Measurements from ENCODE around the gene RASA3.
"Not testable (repeated sequence)": the region's sequence is repeated elsewhere in the genome, so short reads cannot be mapped to it uniquely, and the experiment has no call there.

The RASA3 gene

GRCh38 chr13:114132419-114133121 is at the start of gene RASA3:
Gene RASA3, minus strand, starts transcription at chr13:114132623. Its CDS starts 134 bp downstream, at chr13:114132489.
- no peaks in the 10 kb centered on the region for H3K9me3 ChIP-seq (ENCODE audit: insufficient read depth, low read length, severe bottlenecking)
- H3K27ac ChIP-seq (ENCODE audit: low read length) = peak within 1 kb of the TSS; percentile 76
- H3K4me1 ChIP-seq (ENCODE audit: insufficient read depth, low read length) = peaks cover 46% of the 10 kb centered on the region
- peaks cover 39% of the 10 kb centered on the region for H4K20me1 ChIP-seq (ENCODE audit: insufficient read depth, low read length)
- H3K4me2 ChIP-seq (ENCODE audit: insufficient read depth, low read length) = peak within 1 kb of the TSS; percentile 94
- no peak for TF ChIP-seq CTCF (IDR thresholded peaks at IDR 0.05; ENCODE audit: borderline replicate concordance, extremely low read depth, low read length, poor library complexity, severe bottlenecking)
- TF ChIP-seq EZH2 (IDR thresholded peaks at IDR 0.05; ENCODE audit: borderline replicate concordance, low read depth, low read length, severe bottlenecking) = no peak
- DNase-seq (peak; percentile 72), ATAC-seq (ENCODE audit: insufficient read depth, low read depth) (peak; percentile 64)
- H3K36me3 ChIP-seq (ENCODE audit: insufficient read depth, low read length) = no peaks in the 10 kb centered on the region; the same call in 1 of the 2 replicates
- H3K4me3 ChIP-seq (ENCODE audit: low read depth in 1 of 2, low read length in 2 of 2) = peak within 1 kb of the TSS; percentile 45 to 84
- peaks cover 43% of the 10 kb centered on the region for H3K79me2 ChIP-seq (ENCODE audit: insufficient read depth, low read length)
- H3K27me3 ChIP-seq (ENCODE audit: insufficient read depth, low read length, poor library complexity) = no peaks in the 10 kb centered on the region
- peak within 1 kb of the TSS; percentile 73 for H3K9ac ChIP-seq (ENCODE audit: low read depth, low read length)
- H2AFZ ChIP-seq (ENCODE audit: low read depth, low read length) = peak within 1 kb of the TSS; percentile 64

- DNase-seq = no peak
These were observed 46.8 kb upstream of the RASA3 start, which contains the start of gene CFAP97D2 for GRCh38 chr13:114179087-114179658. Gene CFAP97D2, plus strand, starts transcription at chr13:114179257. Its CDS starts 74 bp downstream, at chr13:114179331.

GRCh38 chr13:114177245-114178010 is 45.0 kb upstream of the RASA3 start:
- Histone ChIP-seq H3K4me1 (ENCODE audit: insufficient read depth, low read length) (no peaks in the 10 kb centered on the region), H3K27ac (ENCODE audit: low read length) (no peak overlapping the region), H3K9ac (ENCODE audit: low read depth, low read length) (no peak overlapping the region), H3K4me3 (ENCODE audit: low read depth in 1 of 2, low read length in 2 of 2) (no peak overlapping the region), H3K27me3 (ENCODE audit: insufficient read depth, low read length, poor library complexity) (no peaks in the 10 kb centered on the region), H3K79me2 (ENCODE audit: insufficient read depth, low read length) (no peaks in the 10 kb centered on the region), H3K36me3 (ENCODE audit: insufficient read depth, low read length) (no peaks in the 10 kb centered on the region), H3K4me2 (ENCODE audit: insufficient read depth, low read length) (no peak overlapping the region), H3K9me3 (ENCODE audit: insufficient read depth, low read length, severe bottlenecking) (peaks cover under 1% of the 10 kb centered on the region), H4K20me1 (ENCODE audit: insufficient read depth, low read length) (no peaks in the 10 kb centered on the region), H2AFZ (ENCODE audit: low read depth, low read length) (no peak overlapping the region)
- no peak for DNase-seq
- ATAC-seq (ENCODE audit: insufficient read depth, low read depth) = no peak
- TF ChIP-seq EZH2 (IDR thresholded peaks at IDR 0.05; ENCODE audit: borderline replicate concordance, low read depth, low read length, severe bottlenecking) (no peak), CTCF (IDR thresholded peaks at IDR 0.05; ENCODE audit: borderline replicate concordance, extremely low read depth, low read length, poor library complexity, severe bottlenecking) (no peak)

More at GRCh38 chr13:114179087-114179658, 46.8 kb upstream of the RASA3 start, which contains the start of gene CFAP97D2:
- Histone ChIP-seq H3K36me3 (ENCODE audit: insufficient read depth, low read length) (no peaks in the 10 kb centered on the region), H3K79me2 (ENCODE audit: insufficient read depth, low read length) (no peaks in the 10 kb centered on the region), H3K27me3 (ENCODE audit: insufficient read depth, low read length, poor library complexity) (no peaks in the 10 kb centered on the region), H4K20me1 (ENCODE audit: insufficient read depth, low read length) (no peaks in the 10 kb centered on the region), H2AFZ (ENCODE audit: low read depth, low read length) (no peak within 1 kb of the TSS), H3K4me3 (ENCODE audit: low read depth in 1 of 2, low read length in 2 of 2) (no peak within 1 kb of the TSS), H3K27ac (ENCODE audit: low read length) (no peak within 1 kb of the TSS), H3K4me2 (ENCODE audit: insufficient read depth, low read length) (no peak within 1 kb of the TSS), H3K9ac (ENCODE audit: low read depth, low read length) (no peak within 1 kb of the TSS), H3K4me1 (ENCODE audit: insufficient read depth, low read length) (no peaks in the 10 kb centered on the region), H3K9me3 (ENCODE audit: insufficient read depth, low read length, severe bottlenecking) (no peaks in the 10 kb centered on the region)
- no peak for ATAC-seq (ENCODE audit: insufficient read depth, low read depth)
- no peak for TF ChIP-seq CTCF (IDR thresholded peaks at IDR 0.05; ENCODE audit: borderline replicate concordance, extremely low read depth, low read length, poor library complexity, severe bottlenecking)
- TF ChIP-seq EZH2 (IDR thresholded peaks at IDR 0.05; ENCODE audit: borderline replicate concordance, low read depth, low read length, severe bottlenecking) = no peak

GRCh38 chr13:114176359-114176902 is 44.0 kb upstream of the RASA3 start:
- H3K4me1 ChIP-seq (ENCODE audit: insufficient read depth, low read length); H3K4me3 ChIP-seq (ENCODE audit: low read depth in 1 of 2, low read length in 2 of 2); H3K9ac ChIP-seq (ENCODE audit: low read depth, low read length); H4K20me1 ChIP-seq (ENCODE audit: insufficient read depth, low read length); H2AFZ ChIP-seq (ENCODE audit: low read depth, low read length); H3K36me3 ChIP-seq (ENCODE audit: insufficient read depth, low read length); H3K27me3 ChIP-seq (ENCODE audit: insufficient read depth, low read length, poor library complexity); H3K79me2 ChIP-seq (ENCODE audit: insufficient read depth, low read length); H3K9me3 ChIP-seq (ENCODE audit: insufficient read depth, low read length, severe bottlenecking); H3K27ac ChIP-seq (ENCODE audit: low read length); DNase-seq; ATAC-seq (ENCODE audit: insufficient read depth, low read depth); H3K4me2 ChIP-seq (ENCODE audit: insufficient read depth, low read length): not testable (repeated sequence)

All from DND-41 (cell line).